Measurements from ENCODE around the gene VWCE.
"Not testable (repeated sequence)": the region's sequence is repeated elsewhere in the genome, so short reads cannot be mapped to it uniquely, and the experiment has no call there.

DNA sequence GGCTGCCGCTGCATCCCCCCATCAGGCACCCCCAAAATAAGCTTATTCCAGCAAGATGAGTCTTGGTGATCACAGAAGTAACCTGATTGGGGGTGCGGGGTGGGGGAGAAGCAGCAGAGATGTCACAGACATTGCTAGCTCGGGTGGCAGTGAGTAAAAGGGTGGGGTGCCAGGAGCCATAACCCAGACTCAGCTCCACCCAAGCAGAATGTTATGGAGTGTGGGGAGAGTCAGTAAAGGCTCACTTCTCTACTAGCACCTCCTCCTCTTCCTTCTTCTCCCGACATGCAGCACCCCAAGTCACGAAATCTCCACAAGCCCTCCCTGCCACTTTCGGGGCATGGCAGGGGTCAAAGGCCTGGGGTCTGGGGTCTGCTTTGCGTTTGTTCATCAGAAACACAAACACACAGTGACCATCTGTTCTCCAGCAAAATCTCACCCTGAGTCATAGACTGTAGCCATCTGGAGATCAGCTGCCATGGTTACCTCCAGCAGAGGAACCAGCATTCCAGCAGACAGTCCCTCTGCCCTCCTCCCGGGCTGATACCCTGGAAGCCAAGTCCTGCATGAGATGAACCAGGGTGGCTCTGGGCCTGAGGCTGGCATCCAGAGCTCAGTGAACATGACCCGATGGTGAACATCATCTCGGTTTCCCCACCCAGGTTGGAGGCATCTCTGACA is 49.7 kb downstream of the VWCE start:
- TF ChIP-seq, protein P1, sequence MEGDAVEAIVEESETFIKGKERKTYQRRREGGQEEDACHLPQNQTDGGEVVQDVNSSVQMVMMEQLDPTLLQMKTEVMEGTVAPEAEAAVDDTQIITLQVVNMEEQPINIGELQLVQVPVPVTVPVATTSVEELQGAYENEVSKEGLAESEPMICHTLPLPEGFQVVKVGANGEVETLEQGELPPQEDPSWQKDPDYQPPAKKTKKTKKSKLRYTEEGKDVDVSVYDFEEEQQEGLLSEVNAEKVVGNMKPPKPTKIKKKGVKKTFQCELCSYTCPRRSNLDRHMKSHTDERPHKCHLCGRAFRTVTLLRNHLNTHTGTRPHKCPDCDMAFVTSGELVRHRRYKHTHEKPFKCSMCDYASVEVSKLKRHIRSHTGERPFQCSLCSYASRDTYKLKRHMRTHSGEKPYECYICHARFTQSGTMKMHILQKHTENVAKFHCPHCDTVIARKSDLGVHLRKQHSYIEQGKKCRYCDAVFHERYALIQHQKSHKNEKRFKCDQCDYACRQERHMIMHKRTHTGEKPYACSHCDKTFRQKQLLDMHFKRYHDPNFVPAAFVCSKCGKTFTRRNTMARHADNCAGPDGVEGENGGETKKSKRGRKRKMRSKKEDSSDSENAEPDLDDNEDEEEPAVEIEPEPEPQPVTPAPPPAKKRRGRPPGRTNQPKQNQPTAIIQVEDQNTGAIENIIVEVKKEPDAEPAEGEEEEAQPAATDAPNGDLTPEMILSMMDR (conservative IDR thresholded peaks at IDR 0.05; ENCODE audit: low read length) = not testable (repeated sequence)
- TF ChIP-seq EZH2phosphoT487 (IDR thresholded peaks at IDR 0.05; ENCODE audit: borderline replicate concordance) = not testable (repeated sequence)
